GM21576 (cell line): ENCODE data around the gene ZNF285.
"Not testable (repeated sequence)": the region's sequence is repeated elsewhere in the genome, so short reads cannot be mapped to it uniquely, and the experiment has no call there.

Experiments
- ATAC-seq: cut with Tn5 transposase; IDR thresholded peaks from one replicate; pipeline ENCODE4 v1.9.1; 2021; ENCODE audit warnings: mild to moderate bottlenecking, moderate library complexity; ENCODE audit not compliant: unreplicated experiment

The ZNF285 gene

GRCh38 chr19:44401139-44402115 is at the start of gene ZNF285:
ZNF285 (minus strand) TSS chr19:44401608; CDS start chr19:44397213, 4,395 bp downstream.
- no peak for ATAC-seq

- no peak for ATAC-seq
Measured at GRCh38 chr19:44447916-44448674, 46.7 kb upstream of the ZNF285 start, which contains the start of gene ZNF229. ZNF229 (minus strand) TSS chr19:44448472; CDS start chr19:44442847, 5,625 bp downstream.

- no peak for ATAC-seq
Measured at GRCh38 chr19:44438441-44438840, 37.0 kb upstream of the ZNF285 start.

- no peak for ATAC-seq
Measured at GRCh38 chr19:44435441-44435840, 34.0 kb upstream of the ZNF285 start.

- ATAC-seq: no peak
Measured at GRCh38 chr19:44430956-44431355, 29.5 kb upstream of the ZNF285 start.

- ATAC-seq: not testable (repeated sequence)
Measured at GRCh38 chr19:44415553-44415952, 14.1 kb upstream of the ZNF285 start.

- not testable (repeated sequence) for ATAC-seq
Measured at GRCh38 chr19:44389268-44389667, 12.1 kb downstream of the ZNF285 start.

- ATAC-seq: no peak
Measured at GRCh38 chr19:44374789-44375188, 26.6 kb downstream of the ZNF285 start.

- no peak for ATAC-seq
Measured at GRCh38 chr19:44371815-44372480, 29.5 kb downstream of the ZNF285 start.

GRCh38 chr19:44367024-44367423 is 34.4 kb downstream of the ZNF285 start:
- no peak for ATAC-seq

- ATAC-seq: no peak
Measured at GRCh38 chr19:44356383-44357111, 44.9 kb downstream of the ZNF285 start, which contains the start of gene ZNF112. ZNF112 (minus strand) TSS chr19:44356680; CDS start chr19:44340539, 16,141 bp downstream.

- no peak for ATAC-seq
Measured at GRCh38 chr19:44346556-44346955, 54.9 kb downstream of the ZNF285 start.

- ATAC-seq: no peak
Measured at GRCh38 chr19:44345959-44346358, 55.4 kb downstream of the ZNF285 start.

GRCh38 chr19:44344255-44344654 is 57.2 kb downstream of the ZNF285 start:
- ATAC-seq: no peak

GRCh38 chr19:44341794-44342193 is 59.6 kb downstream of the ZNF285 start:
- no peak for ATAC-seq

- not testable (repeated sequence) for ATAC-seq
Measured at GRCh38 chr19:44334639-44335038, 66.8 kb downstream of the ZNF285 start.
